ENCODE results near the gene EMC1. TPM values are rescaled to one million over a fixed set of nuclear protein-coding genes. Genes with fewer than 3 reads are reported as not detected.

The EMC1 gene
- total RNA-seq, 2 donors from 2014 or later = 24.2 to 32.0 TPM

DNA sequence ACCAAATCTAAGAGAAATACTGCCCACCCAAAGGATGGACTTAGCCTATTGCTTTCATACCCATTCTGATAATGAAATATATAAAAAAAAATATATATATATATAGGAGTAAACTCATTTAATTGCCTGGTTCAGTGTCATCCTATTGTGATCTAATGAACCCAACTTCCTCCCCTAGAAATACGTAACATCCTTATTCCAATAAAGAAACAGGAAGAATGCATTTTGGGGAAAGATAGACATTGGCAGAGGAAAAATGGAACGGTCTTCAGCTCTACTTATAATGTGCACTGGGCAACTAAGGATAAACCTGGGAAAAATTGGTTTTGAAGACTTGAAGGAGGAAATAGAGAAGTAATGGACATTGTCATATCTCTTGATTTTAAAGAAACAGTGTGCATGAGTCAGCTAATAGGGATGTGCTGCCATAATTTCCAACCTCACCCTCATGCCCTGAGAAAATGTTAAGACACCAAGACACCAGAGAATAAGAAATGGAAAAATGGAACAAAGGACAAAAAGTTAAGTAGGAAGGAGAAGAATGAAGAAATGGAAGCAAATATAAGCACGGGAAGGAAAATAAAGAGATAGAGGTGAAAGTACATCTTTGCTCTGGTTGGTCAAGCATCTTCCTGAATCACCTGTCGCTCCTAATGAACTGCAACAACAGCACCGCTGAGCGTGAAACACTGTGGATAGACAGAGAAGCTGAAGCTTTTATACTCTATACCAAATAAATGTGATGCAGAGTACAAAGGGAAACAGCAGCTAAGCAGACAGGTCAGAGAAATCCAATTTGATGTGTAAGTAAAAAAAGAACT, 46.7 kb downstream of the EMC1 start:
- ATAC-seq = no peak
- H3K27ac Mint-ChIP-seq = peak overlapping the region; percentile 9
- H3K27me3 Mint-ChIP-seq = no peaks in the 10 kb centered on the region
- peaks cover 2% of the 10 kb centered on the region for H3K36me3 Mint-ChIP-seq (ENCODE audit: low read depth)
- DNase-seq = no peak
- H3K4me3 Mint-ChIP-seq = no peak overlapping the region
- no peaks in the 10 kb centered on the region for H3K9me3 ChIP-seq (ENCODE audit: control insufficient read depth, low read length, poor library complexity, severe bottlenecking)
- peaks cover 46% of the 10 kb centered on the region for H3K4me1 Mint-ChIP-seq

DNA sequence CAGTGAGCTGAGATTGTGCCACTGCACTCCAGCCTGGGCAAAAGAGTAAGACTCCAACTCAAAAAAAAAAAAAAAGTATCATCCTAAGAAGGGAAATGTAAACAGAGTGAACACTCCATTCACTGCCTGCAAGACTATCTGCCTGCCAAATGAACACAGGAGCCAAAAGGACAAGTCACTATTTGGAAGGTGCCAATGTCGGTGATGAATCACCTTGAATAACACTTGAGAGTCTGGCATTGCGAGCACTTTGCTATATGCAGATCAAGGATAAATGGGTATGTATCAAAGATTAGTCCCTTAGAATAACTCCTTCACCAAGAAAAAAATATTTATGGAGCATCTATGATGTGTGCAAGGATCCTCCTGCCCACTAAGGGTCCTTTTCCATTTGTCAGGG, 47.9 kb downstream of the EMC1 start:
- Mint-ChIP-seq H3K4me3 (no peak overlapping the region), H3K36me3 (ENCODE audit: low read depth) (peaks cover 5% of the 10 kb centered on the region), H3K27ac (no peak overlapping the region), H3K27me3 (no peaks in the 10 kb centered on the region), H3K4me1 (peaks cover 41% of the 10 kb centered on the region)
- DNase-seq (no peak), ATAC-seq (no peak)
- H3K9me3 ChIP-seq (ENCODE audit: control insufficient read depth, low read length, poor library complexity, severe bottlenecking) = no peaks in the 10 kb centered on the region

DNA sequence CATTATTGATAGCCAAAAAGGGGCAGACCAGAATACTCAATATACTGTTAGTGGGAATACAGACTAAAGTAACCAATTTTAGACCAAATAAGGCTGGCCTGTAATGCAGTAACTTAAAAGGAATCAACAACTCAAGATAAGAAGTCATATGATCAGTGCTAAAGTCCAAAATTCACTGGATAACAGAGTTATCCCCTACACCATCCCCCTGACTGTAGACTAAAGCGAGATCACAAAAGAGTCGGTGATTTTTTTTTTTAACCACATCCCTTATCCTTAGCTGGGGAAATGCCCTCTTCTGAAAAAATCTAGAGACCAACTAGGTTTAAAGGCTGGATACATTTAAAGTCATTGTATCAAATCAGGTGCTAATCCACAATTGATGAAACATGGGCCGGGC, 48.9 kb downstream of the EMC1 start:
- Mint-ChIP-seq H3K36me3 (ENCODE audit: low read depth) (peaks cover 6% of the 10 kb centered on the region), H3K4me1 (peaks cover 37% of the 10 kb centered on the region), H3K27me3 (no peaks in the 10 kb centered on the region), H3K27ac (peak overlapping the region; percentile 93), H3K4me3 (peak overlapping the region; percentile 57)
- peak; percentile 83 for ATAC-seq
- DNase-seq = no peak
- no peaks in the 10 kb centered on the region for H3K9me3 ChIP-seq (ENCODE audit: control insufficient read depth, low read length, poor library complexity, severe bottlenecking)

DNA sequence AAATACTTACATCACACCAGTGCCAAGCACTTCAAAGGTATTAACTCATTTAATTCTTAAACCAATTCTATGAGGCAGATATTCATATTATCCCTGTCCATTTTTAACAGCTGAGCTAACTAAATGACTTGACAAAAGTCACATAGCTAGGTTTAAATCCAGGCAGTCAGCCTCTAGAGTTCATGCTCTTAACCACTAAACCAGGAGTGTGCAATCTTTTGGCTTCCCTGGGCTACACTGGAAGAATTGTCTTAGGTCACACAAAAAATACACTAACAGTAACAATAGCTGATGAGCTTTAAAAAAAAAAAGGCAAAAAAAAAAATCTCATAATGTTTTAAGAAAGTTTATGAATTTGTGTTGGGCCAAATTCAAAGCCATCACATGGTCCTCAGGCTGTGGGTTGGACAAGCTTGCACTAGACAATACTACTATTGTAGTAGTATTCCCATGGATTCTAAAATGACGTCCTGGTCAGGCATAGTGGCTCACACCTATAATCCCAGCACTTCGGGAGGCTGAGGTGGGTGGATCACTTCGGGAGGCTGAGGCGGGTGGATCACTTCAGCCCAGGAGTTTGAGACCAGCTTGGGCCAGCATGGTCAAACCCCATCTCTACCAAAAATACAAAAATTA, 51.2 kb downstream of the EMC1 start:
- peaks cover 11% of the 10 kb centered on the region for H3K36me3 Mint-ChIP-seq (ENCODE audit: low read depth)
- H3K4me3 Mint-ChIP-seq = no peak overlapping the region
- no peaks in the 10 kb centered on the region for H3K9me3 ChIP-seq (ENCODE audit: control insufficient read depth, low read length, poor library complexity, severe bottlenecking)
- DNase-seq (no peak), ATAC-seq (no peak)
- H3K27ac Mint-ChIP-seq = no peak overlapping the region
- H3K27me3 Mint-ChIP-seq = no peaks in the 10 kb centered on the region
- peaks cover 27% of the 10 kb centered on the region for H3K4me1 Mint-ChIP-seq

DNA sequence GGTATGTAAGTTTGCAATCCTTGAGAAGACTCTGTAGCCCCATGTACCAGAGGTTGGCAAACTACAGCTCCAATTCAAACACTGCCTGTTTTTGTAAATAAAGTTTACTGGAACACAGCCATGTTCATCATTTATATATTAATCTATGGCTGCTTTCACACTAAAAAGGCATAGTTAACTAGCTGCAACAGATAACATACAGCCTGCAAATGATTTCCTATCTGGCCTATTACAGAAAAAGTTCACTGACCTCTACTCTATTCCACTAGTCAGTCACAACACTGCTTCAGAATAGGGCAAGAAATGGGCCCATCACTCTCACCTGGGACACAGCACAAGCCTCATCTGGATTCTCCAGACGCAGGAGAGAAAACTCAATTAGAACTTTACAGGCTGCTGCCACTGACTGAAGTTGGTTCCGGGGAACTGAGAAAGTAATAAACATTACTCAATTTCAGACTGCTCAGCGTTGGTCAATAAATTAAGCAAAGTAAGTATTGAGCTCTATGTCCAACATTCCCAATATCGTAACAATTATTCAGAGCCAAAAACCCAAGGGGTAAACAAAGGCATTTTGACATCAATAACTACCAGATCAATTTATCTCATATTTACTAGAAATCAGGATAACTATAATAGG, 51.9 kb downstream of the EMC1 start:
- peaks cover 9% of the 10 kb centered on the region for H3K36me3 Mint-ChIP-seq (ENCODE audit: low read depth)
- no peak overlapping the region for H3K27ac Mint-ChIP-seq

DNA sequence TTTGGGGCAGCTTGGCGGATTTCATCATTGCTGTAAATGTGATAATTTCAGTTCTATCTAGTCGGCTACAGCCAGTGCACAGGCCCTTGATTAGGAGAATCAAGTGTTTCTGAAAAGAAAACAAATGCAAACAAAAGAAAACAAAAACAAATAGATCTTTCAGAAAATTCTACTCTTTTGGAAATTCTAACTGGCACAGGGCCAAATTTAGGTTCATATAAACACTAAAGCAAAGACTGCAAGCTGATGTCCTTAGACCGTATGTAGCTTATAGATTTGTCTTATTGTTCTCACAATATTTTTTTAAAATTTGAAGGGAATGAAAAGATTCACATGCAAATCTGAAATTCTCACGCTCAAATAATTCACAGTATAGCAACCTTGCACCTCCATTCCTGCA, 52.5 kb downstream of the EMC1 start:
- H3K4me1 Mint-ChIP-seq = peaks cover 19% of the 10 kb centered on the region

More for the DNA sequence above, 51.9 kb downstream of the EMC1 start:
- Mint-ChIP-seq H3K4me1 (peaks cover 21% of the 10 kb centered on the region), H3K27me3 (no peaks in the 10 kb centered on the region), H3K4me3 (no peak overlapping the region)
- ATAC-seq (no peak), DNase-seq (no peak)
- H3K9me3 ChIP-seq (ENCODE audit: control insufficient read depth, low read length, poor library complexity, severe bottlenecking) = no peaks in the 10 kb centered on the region

DNA sequence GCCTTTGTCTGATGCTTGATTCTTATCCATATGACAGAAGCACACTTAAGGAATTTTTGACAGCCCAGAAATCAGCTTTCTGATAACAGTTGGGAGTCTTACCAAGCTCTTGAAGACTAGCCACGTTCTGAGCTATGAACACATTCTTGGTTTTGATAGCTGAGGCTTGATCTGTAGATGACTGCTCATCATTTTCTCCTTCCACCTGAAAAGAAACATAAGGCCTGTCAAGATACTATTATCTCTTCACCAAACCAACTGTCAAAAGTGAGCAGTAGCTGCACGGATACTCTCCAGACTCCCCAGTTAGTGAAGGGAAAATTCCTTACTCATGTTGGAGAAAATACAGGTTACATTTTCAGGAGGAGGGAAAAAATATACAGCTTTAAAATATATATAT, 53.5 kb downstream of the EMC1 start:
- ATAC-seq (no peak), DNase-seq (no peak)
- H3K4me3 Mint-ChIP-seq = no peak overlapping the region
- no peak overlapping the region for H3K27ac Mint-ChIP-seq
- no peaks in the 10 kb centered on the region for H3K9me3 ChIP-seq (ENCODE audit: control insufficient read depth, low read length, poor library complexity, severe bottlenecking)
- no peaks in the 10 kb centered on the region for H3K27me3 Mint-ChIP-seq
- H3K36me3 Mint-ChIP-seq (ENCODE audit: low read depth) = peaks cover 13% of the 10 kb centered on the region
- peaks cover 23% of the 10 kb centered on the region for H3K4me1 Mint-ChIP-seq

More for the DNA sequence above, 52.5 kb downstream of the EMC1 start:
- Mint-ChIP-seq H3K27ac (no peak overlapping the region), H3K27me3 (no peaks in the 10 kb centered on the region), H3K36me3 (ENCODE audit: low read depth) (peaks cover 10% of the 10 kb centered on the region), H3K4me3 (no peak overlapping the region)
- ATAC-seq = no peak
- H3K9me3 ChIP-seq (ENCODE audit: control insufficient read depth, low read length, poor library complexity, severe bottlenecking) = no peaks in the 10 kb centered on the region
- DNase-seq = no peak

DNA sequence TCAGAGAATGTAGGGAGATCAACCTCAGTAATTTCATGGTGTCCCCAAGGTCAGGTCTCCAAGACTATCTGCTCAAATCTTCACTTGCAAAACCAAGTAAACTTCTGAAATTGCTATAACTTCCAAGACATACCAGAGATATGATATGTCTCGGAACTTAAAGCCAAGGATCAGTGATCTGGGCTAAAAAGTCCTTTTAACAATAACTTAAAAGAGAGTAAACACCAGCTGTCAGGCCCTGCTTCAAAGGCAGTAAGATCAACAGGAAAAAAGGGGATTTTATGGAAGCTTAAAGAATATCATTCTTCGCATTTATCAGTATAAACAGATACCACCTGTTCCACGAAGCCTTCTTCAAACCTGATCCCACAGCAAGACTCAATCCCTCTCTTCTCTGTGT, 55.0 kb downstream of the EMC1 start:
- H3K9me3 ChIP-seq (ENCODE audit: control insufficient read depth, low read length, poor library complexity, severe bottlenecking) = no peaks in the 10 kb centered on the region
- Mint-ChIP-seq H3K4me1 (peaks cover 11% of the 10 kb centered on the region), H3K4me3 (no peak overlapping the region), H3K27me3 (no peaks in the 10 kb centered on the region), H3K27ac (peak overlapping the region; percentile 56), H3K36me3 (ENCODE audit: low read depth) (peaks cover 13% of the 10 kb centered on the region)
- ATAC-seq (no peak), DNase-seq (no peak)

DNA sequence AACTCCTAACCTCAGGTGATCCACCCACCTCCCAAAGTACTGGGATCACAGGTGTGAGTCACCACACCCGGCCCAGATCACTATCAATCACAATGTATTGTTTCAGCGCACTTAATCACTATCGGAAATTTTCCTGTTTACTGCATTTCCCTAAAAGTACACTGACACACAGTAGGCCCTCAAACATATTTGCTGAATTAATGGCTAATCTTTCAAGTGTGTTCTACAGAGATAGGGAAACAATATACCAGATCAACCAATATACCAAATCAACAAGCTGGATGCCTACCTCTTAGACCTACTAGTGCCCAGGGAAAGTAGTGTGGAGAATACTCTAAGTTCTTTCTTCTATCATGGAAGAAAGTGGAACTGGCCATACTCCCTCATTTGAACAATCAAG, 58.3 kb downstream of the EMC1 start:
- Mint-ChIP-seq H3K27ac (no peak overlapping the region), H3K4me1 (peaks cover 12% of the 10 kb centered on the region)

DNA sequence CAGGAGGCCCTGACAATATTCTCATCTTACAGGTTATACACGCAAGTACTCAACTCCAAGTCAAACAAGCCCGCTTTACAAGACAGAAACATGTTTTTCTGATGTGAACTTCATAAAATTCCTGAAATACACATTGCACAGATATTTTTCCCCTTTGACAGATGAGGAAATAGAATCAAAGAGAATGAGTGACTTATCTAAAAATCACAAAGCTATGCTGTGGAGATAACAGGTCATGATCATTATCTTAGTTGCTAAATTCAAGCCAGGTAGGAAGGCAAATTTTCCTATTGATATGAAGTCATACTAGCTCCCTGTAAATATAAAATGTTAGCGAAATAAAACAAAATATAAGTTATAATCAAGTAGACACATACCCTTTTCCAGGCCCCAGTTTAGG, 59.5 kb downstream of the EMC1 start:
- H3K36me3 Mint-ChIP-seq (ENCODE audit: low read depth) = peaks cover 16% of the 10 kb centered on the region
- H3K27me3 Mint-ChIP-seq = no peaks in the 10 kb centered on the region
- DNase-seq (no peak), ATAC-seq (no peak)
- H3K4me3 Mint-ChIP-seq = no peak overlapping the region
- peaks cover 11% of the 10 kb centered on the region for H3K4me1 Mint-ChIP-seq
- no peaks in the 10 kb centered on the region for H3K9me3 ChIP-seq (ENCODE audit: control insufficient read depth, low read length, poor library complexity, severe bottlenecking)
- no peak overlapping the region for H3K27ac Mint-ChIP-seq

More for the DNA sequence above, 58.3 kb downstream of the EMC1 start:
- ATAC-seq (no peak), DNase-seq (no peak)
- no peaks in the 10 kb centered on the region for H3K9me3 ChIP-seq (ENCODE audit: control insufficient read depth, low read length, poor library complexity, severe bottlenecking)
- Mint-ChIP-seq H3K27me3 (no peaks in the 10 kb centered on the region), H3K4me3 (no peak overlapping the region), H3K36me3 (ENCODE audit: low read depth) (peaks cover 18% of the 10 kb centered on the region)

DNA sequence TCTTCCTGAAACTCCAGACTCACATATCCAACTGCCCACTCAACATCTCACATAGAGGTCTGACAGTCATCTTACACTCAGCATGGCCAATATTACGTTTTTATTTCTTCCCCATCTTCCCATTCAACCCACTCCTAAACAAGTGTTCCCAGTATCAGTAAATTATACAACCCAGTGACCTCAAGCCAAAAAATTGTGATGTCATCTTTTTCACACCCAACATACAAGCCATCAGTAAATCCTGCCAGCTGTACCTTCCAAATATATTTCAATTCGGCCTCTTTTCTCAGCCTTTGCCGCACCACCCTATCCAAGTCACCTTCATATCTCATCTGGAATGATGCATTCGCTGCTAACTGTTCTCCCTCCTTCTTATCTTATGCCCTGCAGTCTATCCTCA, 60.9 kb downstream of the EMC1 start:
- no peaks in the 10 kb centered on the region for H3K9me3 ChIP-seq (ENCODE audit: control insufficient read depth, low read length, poor library complexity, severe bottlenecking)
- H3K4me1 Mint-ChIP-seq = peaks cover 10% of the 10 kb centered on the region
- no peak overlapping the region for H3K4me3 Mint-ChIP-seq
- H3K36me3 Mint-ChIP-seq (ENCODE audit: low read depth) = peaks cover 20% of the 10 kb centered on the region
- H3K27me3 Mint-ChIP-seq = no peaks in the 10 kb centered on the region
- no peak for DNase-seq
- no peak for ATAC-seq
- H3K27ac Mint-ChIP-seq = peak overlapping the region; percentile 80

DNA sequence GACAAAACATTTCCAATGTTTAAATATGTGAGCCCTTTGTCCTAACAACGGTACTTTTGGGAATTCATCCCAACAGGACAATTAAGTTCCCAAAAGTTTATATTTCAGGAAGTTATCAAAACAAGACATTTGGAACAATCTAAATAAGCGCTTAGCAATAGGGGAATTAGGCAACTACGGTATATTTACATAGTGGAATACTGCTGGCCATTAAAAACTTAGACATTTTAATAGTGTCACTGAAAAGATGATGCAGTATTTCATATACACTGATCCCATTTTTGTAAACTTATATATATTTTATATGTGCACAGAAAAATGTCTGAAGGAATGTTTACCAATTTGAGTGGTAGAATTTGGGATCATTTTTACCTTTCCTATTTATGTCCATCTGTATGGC, 62.1 kb downstream of the EMC1 start:
- Mint-ChIP-seq H3K27ac (no peak overlapping the region), H3K36me3 (ENCODE audit: low read depth) (peaks cover 20% of the 10 kb centered on the region), H3K27me3 (no peaks in the 10 kb centered on the region), H3K4me3 (no peak overlapping the region), H3K4me1 (peaks cover 10% of the 10 kb centered on the region)
- DNase-seq (no peak), ATAC-seq (no peak)
- no peaks in the 10 kb centered on the region for H3K9me3 ChIP-seq (ENCODE audit: control insufficient read depth, low read length, poor library complexity, severe bottlenecking)

DNA sequence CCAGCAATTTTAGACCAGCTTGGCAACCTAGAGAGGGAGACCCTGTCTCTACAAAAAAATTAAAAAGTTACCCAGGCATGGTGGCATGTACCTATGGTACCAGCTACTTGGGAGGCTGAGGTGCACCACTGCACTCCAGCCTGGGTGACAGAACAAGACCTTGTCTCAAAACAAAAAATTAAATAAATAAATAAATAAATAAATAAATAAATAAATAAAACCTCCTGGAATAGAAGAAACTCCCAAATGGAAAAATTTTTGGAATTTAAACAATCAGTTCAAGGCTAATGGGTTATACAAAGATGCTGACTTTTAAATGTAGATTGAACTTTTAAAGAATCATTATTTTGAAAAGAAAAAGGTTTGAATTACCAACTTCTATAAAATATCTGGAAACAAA, 63.5 kb downstream of the EMC1 start:
- Mint-ChIP-seq H3K36me3 (ENCODE audit: low read depth) (peaks cover 18% of the 10 kb centered on the region), H3K4me1 (peaks cover 3% of the 10 kb centered on the region), H3K27me3 (no peaks in the 10 kb centered on the region), H3K27ac (no peak overlapping the region), H3K4me3 (no peak overlapping the region)
- no peak for ATAC-seq
- no peaks in the 10 kb centered on the region for H3K9me3 ChIP-seq (ENCODE audit: control insufficient read depth, low read length, poor library complexity, severe bottlenecking)
- DNase-seq = no peak
